22Rv1 (cell line): ENCODE data around the gene CD8A.

ENCODE experiments used
- ZFX ChIP-seq: fragments of 450-650 bp; IDR thresholded peaks from 2 replicates; pipeline ENCODE4 v1.6.1; 2017; ENCODE audit warnings: antibody characterized with exemption, borderline replicate concordance
- TF ChIP-seq, protein P1 (sequence below): fragments of 450-650 bp; IDR thresholded peaks from 2 replicates; pipeline ENCODE4 v1.5.1; 2017; ENCODE audit warnings: mild to moderate bottlenecking

DNA sequence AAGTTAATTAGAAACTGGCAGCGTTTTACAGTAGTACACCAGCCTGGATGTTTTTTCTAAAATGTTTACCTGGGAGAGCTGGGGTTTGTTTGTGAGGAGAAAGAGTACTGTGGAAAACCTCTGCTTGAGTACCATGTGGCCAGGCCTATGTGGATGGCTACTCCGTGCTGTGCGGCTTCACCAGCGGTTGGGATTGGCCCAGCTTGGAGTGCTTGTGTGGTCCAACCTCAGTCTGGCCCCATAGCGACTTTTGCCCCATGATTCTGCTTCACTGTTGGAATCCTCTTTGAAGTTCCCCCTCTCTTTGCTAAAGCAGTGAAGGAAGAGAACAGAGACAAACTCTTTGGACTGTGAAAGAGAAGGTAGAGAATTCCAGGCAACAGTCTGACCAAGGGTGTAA lies 15.9 kb downstream of the CD8A start:
- TF ChIP-seq, protein P1, sequence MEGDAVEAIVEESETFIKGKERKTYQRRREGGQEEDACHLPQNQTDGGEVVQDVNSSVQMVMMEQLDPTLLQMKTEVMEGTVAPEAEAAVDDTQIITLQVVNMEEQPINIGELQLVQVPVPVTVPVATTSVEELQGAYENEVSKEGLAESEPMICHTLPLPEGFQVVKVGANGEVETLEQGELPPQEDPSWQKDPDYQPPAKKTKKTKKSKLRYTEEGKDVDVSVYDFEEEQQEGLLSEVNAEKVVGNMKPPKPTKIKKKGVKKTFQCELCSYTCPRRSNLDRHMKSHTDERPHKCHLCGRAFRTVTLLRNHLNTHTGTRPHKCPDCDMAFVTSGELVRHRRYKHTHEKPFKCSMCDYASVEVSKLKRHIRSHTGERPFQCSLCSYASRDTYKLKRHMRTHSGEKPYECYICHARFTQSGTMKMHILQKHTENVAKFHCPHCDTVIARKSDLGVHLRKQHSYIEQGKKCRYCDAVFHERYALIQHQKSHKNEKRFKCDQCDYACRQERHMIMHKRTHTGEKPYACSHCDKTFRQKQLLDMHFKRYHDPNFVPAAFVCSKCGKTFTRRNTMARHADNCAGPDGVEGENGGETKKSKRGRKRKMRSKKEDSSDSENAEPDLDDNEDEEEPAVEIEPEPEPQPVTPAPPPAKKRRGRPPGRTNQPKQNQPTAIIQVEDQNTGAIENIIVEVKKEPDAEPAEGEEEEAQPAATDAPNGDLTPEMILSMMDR = no peak
- TF ChIP-seq ZFX = no peak
